ENCODE data around the gene CAMK1.

- TF ChIP-seq CTCF (IDR thresholded peaks at IDR 0.05; ENCODE audit: low read depth, low read length, missing input control) = no peak
- TF ChIP-seq SP1 (IDR thresholded peaks at IDR 0.05) = no peak
Observed at GRCh38 chr3:9786209-9786739, 16.5 kb upstream of the CAMK1 start.

Data from liver (tissue), 3 donors.